GM19328 (cell line): ENCODE results near the gene TMPRSS5.

Source experiments
- ATAC-seq: cut with Tn5 transposase; IDR thresholded peaks from one replicate; pipeline ENCODE4 v1.9.1; 2021; ENCODE audit warnings: mild to moderate bottlenecking, moderate library complexity; ENCODE audit not compliant: unreplicated experiment

TMPRSS5 gene

DNA sequence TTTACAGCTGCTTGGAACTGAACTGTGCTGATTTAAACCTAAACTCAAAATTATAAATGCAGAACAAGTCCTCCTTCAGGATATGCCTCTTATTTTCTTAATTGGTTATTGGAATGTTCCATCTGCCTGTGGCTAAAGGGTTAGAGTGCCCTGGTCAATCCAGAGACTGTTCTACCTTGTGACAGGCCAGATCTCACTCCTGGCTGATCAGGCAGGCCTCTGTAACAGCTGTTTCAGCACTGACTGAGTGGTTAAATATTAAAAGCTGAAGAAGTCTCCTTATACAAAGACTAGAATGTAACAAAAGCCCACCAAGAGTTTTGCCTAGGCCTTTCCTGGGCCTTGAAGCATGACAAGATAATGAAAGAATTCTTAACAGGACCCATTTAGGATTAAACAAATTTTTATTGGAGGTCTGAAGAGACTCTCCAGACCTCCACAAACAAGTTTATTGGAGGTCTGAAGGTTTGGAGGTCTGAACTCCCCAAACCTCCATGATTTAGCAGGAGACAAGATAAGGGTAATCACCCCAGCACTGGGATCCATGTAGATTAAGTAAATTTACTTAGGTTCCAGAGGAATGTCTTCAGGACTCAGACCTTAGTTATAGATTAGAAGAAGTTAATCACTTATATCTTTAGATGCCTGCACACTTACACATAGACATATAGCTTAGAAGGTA is 35.8 kb downstream of the TMPRSS5 start:
- no peak for ATAC-seq

DNA sequence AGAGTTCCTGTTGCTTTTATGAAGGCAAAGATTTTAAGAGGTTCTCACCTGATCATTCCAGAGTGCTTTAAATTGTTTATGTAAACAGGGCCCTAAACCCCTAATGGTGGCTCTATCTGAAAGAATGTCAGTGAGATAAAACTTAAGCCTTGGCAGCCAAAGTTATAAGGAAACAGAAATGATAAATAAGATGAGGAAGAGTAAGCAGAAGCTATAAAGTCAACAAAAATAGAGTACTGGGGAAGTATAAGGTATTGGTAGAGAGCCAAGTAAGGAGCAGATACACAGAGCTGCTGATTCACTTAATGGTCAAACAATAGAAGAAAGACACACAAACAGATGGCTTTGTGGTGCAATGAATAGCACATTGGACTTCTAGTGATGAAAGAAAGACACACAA is 37.9 kb downstream of the TMPRSS5 start:
- ATAC-seq = no peak

DNA sequence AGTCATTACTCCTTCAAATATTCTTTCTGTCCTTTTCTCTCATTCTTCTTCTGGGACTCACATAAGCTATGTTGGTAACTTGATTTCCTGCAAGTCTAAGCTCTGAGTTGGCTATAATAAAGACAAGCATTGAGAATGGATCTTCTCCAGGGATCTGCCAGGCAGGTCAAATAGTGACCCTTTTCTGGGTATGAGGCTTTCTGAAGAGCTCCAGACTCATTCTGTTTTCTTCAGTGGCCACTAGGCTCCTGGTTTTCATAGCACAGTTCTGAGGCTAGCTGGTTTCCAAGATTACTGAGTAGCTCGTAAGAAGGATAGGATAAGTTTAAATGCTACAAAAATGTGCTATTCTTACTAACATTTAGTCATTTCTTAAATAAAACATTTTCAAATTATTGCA is 38.3 kb downstream of the TMPRSS5 start:
- ATAC-seq = no peak

DNA sequence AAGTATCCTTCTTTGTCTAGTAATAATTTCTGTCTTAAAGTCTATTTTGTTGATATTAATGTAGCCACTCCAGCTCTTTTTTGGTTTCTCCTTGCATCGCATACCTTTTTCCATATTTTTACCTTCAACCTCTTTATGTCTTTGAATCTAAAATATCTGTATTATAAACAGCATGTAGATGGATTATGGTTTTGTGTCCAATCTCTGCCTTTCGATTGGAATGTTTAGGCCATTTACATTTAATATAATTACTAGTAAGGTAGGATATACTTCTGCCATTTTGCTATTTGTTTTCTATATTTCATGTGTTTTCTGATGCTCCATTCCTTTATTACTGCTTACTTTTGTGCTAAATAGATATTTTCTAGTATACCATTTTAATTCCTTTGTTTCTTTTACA is 39.5 kb downstream of the TMPRSS5 start:
- no peak for ATAC-seq

DNA sequence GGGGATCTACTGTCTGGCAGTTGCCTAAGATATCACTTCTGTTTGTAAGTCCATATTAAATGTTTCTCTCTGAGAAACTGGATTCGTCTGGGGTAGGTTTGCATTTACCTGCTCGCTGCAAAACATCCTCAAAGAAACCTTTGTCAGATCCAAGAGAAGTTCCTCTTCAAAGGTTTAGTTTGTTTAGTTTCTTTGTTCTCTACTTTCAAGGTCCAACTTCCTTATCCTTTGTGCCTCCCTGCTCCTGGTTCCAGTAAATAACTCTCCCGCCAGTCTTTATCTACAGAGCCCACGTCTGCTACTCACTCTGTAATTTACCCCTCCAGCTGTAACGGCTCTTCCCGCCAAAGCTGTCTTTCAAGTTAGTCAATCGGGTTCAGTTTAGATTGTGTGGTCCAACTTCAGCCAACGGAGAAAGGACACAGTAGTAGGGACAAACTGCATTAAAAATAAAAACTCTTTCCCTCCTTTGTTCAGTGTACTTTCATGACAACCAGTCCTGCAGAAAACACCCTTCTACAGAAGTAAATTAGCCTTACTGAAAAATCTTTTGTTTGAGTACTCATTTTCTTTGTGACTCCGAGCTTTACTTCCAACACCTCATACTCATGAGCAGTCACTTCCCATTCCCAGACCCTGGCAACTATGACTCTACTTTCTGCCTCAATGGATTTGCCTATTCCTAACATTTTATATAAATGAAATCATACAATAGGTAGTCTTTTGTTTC is 41.0 kb downstream of the TMPRSS5 start:
- no peak for ATAC-seq

DNA sequence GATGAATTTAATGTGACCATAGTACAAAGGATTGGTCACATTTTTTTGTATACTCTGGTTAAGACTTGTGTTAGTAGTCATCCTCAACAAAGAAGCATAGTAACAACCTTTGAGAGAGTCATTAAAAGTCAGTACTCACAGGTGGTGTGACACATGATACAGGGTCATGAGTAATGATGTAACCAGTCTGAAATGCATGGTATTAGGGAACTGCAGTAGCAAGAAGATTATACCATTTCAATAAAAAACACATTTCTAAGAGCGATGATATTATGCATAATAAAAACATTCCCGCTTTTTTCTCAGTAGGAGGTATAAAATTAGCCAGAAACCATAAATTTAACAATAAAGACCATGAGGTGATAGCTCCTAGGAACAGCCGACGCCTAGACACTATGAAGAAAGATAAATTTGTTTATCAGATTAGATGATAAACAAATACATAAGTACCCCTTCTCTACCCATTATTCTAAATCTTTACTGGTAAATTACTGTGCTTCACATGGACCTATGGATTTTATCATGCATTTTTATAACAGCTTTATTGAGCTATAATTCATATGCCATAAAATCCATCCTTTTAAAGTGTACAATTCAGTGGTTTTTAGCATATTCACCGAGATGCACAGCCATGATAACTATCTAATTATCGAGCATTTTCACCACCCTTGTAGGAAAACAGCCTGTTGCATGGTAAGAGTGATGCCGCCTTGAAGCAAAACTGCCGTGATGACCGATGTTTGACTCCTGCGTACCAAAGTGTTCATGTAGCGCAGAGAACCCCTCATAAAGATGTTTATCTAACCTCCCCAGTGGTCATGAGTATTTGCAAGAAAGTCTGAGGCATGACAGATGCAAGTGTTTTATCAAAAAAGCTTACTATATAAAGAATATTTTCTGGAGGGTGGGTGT is 41.8 kb downstream of the TMPRSS5 start:
- no peak for ATAC-seq

DNA sequence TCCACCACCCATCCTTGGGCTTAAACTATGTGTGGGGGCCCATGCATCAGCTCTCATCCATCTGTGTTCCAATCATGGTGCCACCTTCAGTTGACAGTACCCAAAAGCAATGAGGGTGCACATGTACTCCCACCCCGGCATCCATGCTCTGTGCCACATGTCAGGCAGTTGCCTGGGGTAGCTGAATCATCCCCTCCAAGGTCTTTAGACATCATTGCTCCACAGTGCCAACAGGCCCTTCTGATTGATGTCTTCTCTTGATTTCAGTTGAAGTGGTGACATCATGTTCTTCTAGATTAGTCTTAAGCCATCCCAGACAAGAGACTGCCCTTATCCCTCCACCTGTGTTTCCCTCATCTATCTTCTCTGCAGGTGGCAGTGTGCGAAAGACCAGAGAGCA is 42.5 kb downstream of the TMPRSS5 start:
- no peak for ATAC-seq

DNA sequence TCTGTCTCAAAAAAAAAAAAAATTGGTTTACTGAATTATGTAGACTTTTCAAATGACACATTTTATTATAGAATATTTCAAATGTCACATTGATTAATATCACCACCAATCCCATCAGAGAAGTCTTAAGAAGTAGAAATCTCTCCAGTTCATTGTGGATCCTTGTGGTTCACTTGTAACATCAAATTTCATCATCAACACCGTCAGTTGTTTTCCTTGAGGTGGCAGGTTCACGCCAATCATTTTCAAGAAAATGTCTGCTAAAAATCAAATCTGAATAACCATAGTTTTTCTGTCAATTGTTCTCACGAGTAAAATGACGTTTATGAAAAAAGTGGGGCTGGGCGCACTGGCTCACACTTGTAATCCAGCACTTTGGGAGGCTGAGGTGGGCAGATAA is 50.3 kb downstream of the TMPRSS5 start:
- no peak for ATAC-seq

DNA sequence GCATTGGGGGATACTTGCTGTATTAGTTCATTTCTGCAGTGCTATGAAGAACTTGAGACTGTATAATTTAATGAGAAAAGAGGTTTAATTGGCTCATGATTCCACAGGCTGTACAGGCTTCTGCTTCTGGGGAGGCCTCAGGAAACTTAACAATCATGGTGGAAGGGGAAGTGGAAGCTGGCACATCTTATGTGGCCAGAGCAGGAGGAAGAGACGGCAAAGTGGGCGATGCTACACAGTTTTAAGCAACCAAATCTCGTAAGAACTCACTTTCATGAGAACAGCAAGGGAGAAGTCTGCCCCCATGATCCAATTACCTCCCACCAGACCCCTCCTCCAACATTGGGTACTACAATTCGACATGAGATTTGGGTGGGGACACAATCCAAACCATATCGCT is 55.1 kb downstream of the TMPRSS5 start:
- no peak for ATAC-seq

DNA sequence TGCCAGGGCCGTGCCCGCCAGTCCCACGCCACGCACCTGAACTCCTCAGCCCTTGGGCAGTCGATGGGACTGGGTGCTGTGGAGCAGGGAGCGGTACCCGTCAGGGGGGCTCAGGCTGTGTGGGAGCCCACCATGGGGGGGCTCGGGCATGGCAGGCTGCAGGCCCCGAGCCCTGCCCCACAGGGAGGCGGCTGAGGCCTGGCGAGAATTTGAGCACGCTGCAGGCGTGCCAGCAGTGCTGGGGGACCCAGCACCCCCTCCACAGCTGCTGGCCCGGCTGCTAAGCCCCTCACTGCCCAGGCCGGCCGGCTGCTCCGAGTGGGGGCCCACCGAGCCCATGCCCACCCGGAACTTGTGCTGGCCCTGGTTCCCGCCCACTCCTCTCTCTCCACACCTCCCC is 56.8 kb downstream of the TMPRSS5 start:
- no peak for ATAC-seq

DNA sequence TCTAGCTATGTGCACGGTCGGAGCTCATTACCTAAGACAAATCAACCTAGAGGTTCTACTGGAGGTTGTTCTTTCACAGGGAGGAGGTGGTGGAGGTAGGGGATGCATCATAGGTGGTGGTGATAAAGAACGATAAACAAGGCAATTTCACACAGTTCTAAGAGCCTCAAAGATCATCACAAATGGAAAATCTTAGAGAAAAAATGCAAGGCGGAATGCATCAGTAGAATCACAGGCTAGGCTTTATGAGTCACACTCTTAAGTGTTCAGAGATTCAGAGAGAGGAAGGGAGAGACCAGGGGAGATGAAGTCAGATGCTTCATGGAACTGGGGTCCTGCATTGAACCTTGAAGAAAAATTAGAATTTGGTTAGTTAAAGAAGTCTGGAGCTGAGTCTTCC is 58.3 kb downstream of the TMPRSS5 start:
- no peak for ATAC-seq

DNA sequence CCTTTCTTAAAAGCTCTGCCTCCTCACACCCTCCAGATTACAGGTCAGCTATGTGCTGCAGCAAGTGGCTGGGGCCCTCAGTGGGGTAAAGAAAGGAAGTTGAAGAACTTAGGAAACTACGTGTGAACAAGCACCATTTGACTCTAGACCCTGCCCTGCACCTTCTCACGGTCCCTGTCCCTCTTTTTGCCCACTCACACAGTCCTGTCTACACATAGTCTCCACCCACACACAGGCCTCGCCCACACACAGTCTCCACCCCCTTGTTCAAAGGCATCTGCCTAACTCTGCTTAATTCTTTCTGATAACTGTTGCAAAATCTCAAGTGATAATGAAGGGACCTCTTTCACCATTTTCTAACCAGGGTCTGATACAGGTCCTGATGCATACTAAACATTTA is 59.0 kb downstream of the TMPRSS5 start:
- ATAC-seq = no peak

DNA sequence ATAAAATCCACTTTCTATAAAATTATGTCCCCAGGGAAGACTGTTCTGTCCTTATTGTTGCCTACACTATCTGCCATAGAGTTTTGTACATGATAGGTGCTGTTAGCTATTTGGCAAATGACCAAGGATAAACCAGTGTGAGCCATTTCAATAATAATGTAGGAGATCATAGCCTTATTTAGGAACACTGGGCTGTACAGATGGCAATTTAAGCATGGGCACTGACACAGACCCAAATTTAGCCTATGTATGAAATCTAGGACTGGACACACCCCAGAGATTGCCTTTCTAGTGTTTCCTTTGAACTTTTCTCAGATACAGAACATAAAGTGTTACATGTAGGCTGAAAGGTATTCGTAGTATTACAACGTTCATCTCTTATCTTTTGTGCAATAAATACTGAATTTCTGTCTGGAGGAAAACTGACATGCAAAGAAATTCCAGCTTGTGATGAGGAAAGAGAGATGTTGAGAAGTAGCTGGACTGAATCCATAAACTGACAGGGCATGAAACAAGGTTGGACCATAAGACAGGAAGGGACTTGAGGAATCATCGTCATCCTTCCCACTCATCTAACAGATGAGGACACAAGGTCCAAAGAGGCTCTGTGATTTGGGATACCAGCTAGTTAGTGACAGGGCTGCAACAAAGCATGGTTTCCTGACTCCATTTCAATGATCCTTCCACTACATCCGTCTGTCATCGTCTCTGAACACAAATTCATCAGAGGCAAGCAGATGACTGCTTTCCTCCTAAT is 60.3 kb downstream of the TMPRSS5 start:
- ATAC-seq = no peak

DNA sequence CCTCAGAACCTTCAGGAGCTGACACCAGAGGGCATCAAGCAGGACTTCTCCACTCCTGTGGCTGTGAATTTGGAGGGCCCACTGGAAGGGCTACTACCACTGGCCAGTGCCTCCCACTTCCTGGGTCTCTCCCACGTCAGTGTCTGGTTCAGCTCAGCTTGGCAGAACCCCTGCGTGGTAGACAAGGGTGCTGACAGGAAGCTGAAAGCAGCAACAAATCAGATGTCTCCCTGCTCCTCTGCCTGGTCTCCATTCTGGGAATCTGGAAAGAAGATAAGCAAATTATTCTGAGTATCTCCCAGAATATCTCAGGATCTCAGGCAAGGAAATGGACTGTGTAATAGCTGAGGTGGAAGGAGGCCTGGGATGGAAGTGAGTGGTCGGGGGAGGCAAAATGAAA is 61.5 kb downstream of the TMPRSS5 start:
- no peak for ATAC-seq

DNA sequence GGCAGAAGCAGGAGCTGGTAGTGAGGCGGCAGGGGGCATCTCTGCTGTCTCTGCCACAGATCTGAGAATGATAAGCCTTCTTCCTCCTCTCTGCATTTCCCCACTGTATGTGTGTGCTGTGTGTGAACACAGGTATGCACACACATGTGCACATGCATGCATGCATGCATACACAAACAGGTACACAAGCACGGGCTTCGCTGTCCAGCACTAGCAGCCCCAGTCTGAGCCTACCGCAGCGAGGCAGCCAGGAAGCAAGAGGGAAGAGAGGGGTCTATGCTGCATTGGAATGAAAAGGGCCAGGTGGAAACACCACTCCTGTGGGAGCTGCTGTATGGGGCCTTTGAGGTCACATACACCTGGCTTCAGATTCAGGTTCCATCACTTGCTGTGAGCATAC is 62.4 kb downstream of the TMPRSS5 start:
- ATAC-seq = no peak

DNA sequence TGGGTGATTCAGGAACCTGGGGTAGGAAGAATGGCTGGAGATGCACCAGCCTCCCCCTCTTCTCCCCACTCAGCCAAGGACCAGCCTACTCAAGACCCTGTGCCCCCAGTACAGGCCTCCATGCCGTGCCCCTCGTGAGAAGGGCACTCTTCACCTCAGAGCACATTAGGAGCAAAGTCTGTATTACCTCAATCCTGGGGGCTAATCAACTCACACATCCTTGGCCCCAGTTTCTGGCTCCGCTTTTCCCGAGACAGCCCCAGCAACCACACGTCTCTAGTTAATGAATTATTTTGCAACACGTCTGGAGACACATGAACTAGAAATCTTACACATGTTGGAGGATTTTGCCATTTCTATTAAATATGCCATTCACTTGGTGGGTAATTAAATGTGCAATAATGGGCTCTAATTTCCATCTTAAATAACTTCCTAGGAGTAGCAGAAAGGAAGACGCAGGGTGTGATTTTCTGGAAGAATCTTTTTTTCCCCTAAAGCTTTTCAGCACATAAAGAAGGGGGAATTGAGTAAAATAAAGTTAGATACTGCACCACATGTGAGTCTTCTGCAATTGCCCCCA is 63.0 kb downstream of the TMPRSS5 start:
- no peak for ATAC-seq

DNA sequence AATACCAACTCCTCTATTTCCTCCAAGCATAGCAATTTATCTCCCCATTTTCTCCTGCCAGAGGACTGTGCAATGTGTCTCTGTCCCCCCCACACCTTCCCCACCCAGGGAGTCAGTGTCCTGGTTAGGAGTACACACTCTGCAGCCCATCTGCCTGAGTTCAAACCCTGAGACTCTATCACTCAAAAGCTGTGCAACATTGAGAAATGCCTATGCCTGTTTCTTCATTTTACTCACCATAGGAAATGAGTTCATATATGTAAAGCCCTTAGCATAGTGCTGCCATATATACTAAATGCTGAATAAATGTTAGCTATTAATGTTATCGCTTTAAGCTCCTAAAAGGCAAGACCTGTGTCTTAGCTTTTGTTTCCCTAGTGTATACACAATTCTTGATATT is 64.0 kb downstream of the TMPRSS5 start:
- no peak for ATAC-seq

DNA sequence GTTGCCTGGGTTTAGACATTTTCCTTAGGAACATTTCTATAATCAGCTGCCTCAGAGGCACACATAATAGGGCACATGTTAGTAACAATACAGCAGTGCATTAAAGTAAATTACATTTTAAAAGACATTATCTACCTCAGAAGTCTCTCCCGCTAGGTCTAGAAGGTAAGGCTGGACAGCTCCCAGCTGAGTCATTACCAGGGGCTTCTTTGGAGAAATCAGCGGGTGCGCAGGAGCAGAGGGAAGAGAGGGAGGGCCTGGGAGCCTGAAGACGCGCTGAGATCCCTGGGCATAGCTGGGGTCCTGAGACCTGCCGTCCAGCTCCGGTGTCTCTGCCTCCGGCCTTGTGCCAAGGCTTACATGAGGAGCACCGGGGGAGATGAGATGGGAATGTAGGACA is 67.7 kb downstream of the TMPRSS5 start:
- ATAC-seq = no peak

DNA sequence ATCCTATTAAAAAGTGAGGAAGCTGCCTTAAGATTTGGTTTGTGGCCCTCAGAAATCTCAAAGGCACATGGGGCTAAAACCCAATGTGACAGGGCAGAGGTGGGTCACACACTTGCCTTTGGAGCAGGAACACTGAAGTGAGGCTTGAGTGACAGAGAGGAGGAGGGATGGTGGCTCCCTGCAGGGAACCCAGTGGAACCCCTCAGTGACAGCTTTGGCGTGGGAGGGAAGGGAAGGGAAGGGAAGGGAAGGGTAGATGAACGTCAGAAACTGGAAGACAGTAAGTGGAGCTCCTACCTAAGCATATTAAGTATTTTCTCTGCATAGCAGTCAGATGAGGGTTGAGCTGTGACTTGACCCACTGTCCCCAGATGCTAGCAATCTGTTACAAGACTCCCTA is 68.5 kb downstream of the TMPRSS5 start:
- ATAC-seq = no peak
